ENCODE measurements around the gene COX19.

COX19 gene

GRCh38 chr7:982511-983003, 7.2 kb upstream of the COX19 start:
- no peaks in the 10 kb centered on the region; the same call in 1 of the 2 replicates for H3K27me3 ChIP-seq (replicated peaks; ENCODE audit: control insufficient read depth, insufficient read depth, low read length)
- TF ChIP-seq, protein P1, sequence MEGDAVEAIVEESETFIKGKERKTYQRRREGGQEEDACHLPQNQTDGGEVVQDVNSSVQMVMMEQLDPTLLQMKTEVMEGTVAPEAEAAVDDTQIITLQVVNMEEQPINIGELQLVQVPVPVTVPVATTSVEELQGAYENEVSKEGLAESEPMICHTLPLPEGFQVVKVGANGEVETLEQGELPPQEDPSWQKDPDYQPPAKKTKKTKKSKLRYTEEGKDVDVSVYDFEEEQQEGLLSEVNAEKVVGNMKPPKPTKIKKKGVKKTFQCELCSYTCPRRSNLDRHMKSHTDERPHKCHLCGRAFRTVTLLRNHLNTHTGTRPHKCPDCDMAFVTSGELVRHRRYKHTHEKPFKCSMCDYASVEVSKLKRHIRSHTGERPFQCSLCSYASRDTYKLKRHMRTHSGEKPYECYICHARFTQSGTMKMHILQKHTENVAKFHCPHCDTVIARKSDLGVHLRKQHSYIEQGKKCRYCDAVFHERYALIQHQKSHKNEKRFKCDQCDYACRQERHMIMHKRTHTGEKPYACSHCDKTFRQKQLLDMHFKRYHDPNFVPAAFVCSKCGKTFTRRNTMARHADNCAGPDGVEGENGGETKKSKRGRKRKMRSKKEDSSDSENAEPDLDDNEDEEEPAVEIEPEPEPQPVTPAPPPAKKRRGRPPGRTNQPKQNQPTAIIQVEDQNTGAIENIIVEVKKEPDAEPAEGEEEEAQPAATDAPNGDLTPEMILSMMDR (IDR thresholded peaks at IDR 0.05; ENCODE audit: insufficient read depth, low read length, poor library complexity, severe bottlenecking), result no peak
- H3K36me3 ChIP-seq (ENCODE audit: control insufficient read depth, insufficient read depth, low read length), result no peaks in the 10 kb centered on the region
- H3K4me3 ChIP-seq (replicated peaks; ENCODE audit: low read depth, low read length), result no peak overlapping the region
- no peak for DNase-seq (ENCODE audit: extremely low read depth, insufficient read length)

DNA sequence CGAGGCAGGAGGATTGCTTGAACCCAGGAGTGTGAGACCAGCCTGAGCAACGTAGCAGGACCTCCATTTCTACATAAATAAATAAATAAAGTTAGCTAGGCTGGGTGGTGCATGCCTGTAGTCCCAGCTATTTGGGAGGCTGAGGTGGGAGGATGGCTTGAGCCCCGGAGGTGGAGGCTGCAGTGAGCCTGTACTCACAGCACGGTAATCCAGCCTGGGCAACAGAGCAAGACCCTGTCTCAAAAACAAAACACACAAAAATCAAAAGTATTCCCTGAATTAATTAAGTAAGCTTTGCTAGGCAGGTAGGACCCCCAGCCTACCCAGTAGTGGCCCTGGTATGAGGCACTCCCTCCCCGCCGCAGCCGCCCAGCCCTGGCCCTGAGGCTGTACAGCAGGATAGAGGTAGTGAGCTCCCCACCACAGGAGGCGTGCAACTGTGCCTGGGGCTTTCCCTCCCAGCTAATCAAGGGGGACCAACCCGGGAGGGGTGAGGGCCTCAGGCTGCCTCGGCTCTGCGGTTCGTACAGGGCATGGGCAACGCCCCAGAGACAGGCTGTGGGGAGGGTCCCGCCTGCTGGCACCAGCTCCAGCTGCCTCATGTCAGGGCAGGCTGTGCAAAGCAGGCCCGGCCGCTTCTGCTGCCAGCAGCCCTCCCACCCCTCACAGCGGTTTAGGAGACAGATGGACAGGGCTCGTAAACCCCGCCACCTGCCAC, 6.6 kb upstream of the COX19 start:
- Histone ChIP-seq H3K36me3 (ENCODE audit: control insufficient read depth, insufficient read depth, low read length) (no peaks in the 10 kb centered on the region), H3K27me3 (replicated peaks; ENCODE audit: control insufficient read depth, insufficient read depth, low read length) (no peaks in the 10 kb centered on the region; the same call in 1 of the 2 replicates)
- TF ChIP-seq, protein P1 (IDR thresholded peaks at IDR 0.05; ENCODE audit: insufficient read depth, low read length, poor library complexity, severe bottlenecking), result no peak

DNA sequence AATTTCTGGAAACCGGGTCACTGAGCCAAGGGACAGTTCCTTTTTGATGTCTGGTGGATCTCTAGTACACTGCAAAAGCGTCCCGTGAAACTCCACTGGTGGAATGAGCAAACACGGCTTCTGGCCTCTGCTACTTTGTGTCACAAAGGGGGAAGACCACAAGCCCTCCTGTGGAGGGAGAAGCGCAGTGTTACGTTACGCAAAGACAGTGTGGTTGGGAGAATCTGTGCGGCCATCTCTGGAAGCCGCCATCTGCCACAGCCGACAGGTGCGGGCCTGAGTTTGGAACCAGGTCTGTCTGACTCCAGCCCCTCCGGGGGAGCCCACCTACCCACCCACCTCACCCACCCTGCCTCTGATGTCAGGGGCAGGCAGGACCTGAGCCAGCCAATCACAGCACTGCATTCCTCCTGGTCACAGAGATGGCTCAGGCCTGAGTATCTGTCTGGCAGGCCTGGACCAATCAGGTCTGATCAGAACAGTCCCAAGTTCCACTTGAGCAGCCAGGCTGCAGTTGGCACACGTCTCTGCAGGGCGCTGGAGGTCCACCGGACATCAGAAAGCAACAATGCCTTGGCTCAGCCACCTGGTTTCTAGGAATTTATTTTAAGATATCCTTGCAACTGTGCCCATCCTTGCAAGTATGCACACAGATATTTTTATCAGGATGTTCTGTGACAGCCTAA, 4.7 kb upstream of the COX19 start:
- no peak for DNase-seq (ENCODE audit: extremely low read depth, insufficient read length)
- no peak overlapping the region for H3K4me3 ChIP-seq (replicated peaks; ENCODE audit: low read depth, low read length)
- no peaks in the 10 kb centered on the region for H3K27me3 ChIP-seq (replicated peaks; ENCODE audit: control insufficient read depth, insufficient read depth, low read length)
- TF ChIP-seq, protein P1 (IDR thresholded peaks at IDR 0.05; ENCODE audit: insufficient read depth, low read length, poor library complexity, severe bottlenecking), result no peak
- H3K36me3 ChIP-seq (ENCODE audit: control insufficient read depth, insufficient read depth, low read length), result no peaks in the 10 kb centered on the region

More for the DNA sequence above, 6.6 kb upstream of the COX19 start:
- no peak overlapping the region for H3K4me3 ChIP-seq (replicated peaks; ENCODE audit: low read depth, low read length)
- DNase-seq (ENCODE audit: extremely low read depth, insufficient read length), result no peak

GRCh38 chr7:979151-979550, 3.8 kb upstream of the COX19 start:
- no peak overlapping the region for H3K4me3 ChIP-seq (replicated peaks; ENCODE audit: low read depth, low read length)
- H3K27me3 ChIP-seq (replicated peaks; ENCODE audit: control insufficient read depth, insufficient read depth, low read length), result no peaks in the 10 kb centered on the region
- no peak for DNase-seq (ENCODE audit: extremely low read depth, insufficient read length)
- TF ChIP-seq, protein P1 (IDR thresholded peaks at IDR 0.05; ENCODE audit: insufficient read depth, low read length, poor library complexity, severe bottlenecking), result no peak
- no peaks in the 10 kb centered on the region for H3K36me3 ChIP-seq (ENCODE audit: control insufficient read depth, insufficient read depth, low read length)

GRCh38 chr7:978416-979091, 3.2 kb upstream of the COX19 start:
- TF ChIP-seq, protein P1 (IDR thresholded peaks at IDR 0.05; ENCODE audit: insufficient read depth, low read length, poor library complexity, severe bottlenecking), result no peak

More at GRCh38 chr7:978416-979091, 3.2 kb upstream of the COX19 start:
- DNase-seq (ENCODE audit: extremely low read depth, insufficient read length), result no peak
- H3K36me3 ChIP-seq (ENCODE audit: control insufficient read depth, insufficient read depth, low read length), result no peaks in the 10 kb centered on the region
- no peak overlapping the region for H3K4me3 ChIP-seq (replicated peaks; ENCODE audit: low read depth, low read length)
- no peaks in the 10 kb centered on the region for H3K27me3 ChIP-seq (replicated peaks; ENCODE audit: control insufficient read depth, insufficient read depth, low read length)

All from GM06990 (cell line).